ENCODE results near the gene MROH9. TPM values are rescaled to one million over a fixed set of nuclear protein-coding genes. Genes with fewer than 3 reads are reported as not detected.

MROH9 gene
- total RNA-seq, 1 donor from 2014 or later, result not detected

DNA sequence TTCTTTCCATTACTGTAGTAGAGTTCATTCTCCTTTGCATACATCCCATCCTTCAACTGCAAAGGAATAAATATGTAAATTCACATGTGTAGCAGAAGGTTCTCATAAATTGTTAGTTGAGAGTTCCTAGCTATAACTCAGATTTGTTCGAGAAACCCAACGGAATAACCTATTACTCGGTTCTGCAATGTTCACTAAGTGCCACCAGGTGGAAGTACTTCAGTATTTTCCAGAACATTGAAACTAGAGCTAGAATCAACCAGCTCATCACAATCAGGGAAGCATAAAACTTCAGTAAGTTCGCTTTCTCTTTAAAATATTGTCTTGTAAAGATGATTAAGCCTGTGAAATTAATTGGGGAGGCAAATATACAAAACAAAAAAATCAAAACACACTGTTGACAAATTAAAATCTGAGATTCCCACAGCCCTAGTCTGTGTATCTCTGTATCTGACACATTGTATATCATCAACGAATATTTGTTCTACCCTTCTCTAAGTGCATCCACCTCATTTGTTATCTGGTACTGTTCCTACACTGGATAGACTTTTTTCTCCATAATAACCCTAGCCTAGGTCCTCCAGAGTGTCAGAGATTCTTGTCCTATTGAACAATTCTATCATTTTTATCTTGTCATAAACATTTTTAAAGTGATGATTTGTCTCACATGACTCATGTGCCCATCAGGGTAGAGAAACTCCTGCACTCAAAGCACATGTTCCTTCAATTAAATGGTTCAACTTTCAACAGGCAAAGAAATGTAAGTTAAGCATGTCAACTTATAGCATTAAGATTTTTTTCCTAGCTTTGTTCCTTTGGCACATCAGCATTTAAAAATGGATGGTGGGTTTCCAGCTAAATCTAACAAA lies 31.9 kb downstream of the MROH9 start:
- DNase-seq (ENCODE audit: low spot score in 2 of 2) (peak in 1 of 2 donors; percentile 25), FAIRE-seq (peak; percentile 91)

DNA sequence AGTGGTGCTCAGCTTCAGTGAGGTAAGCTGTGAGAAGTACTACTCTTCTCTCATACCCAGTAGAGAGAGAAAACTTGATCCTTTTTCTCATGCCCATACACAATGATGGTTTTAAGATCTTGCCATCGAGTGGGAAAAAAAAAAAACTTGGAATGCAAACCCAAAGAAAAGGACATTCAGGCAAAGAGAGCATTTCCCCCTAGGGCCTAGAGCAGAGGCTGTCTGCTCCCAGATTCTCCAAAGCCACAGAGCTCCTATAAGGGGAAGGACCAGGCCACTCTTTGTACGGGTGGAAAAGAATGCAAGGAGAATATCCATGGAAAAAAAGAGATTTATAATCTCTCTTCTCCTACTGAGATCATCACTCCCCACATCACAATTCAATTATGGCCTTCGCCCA lies 34.9 kb downstream of the MROH9 start:
- FAIRE-seq (no peak), DNase-seq (ENCODE audit: low spot score in 2 of 2) (no peak)

DNA sequence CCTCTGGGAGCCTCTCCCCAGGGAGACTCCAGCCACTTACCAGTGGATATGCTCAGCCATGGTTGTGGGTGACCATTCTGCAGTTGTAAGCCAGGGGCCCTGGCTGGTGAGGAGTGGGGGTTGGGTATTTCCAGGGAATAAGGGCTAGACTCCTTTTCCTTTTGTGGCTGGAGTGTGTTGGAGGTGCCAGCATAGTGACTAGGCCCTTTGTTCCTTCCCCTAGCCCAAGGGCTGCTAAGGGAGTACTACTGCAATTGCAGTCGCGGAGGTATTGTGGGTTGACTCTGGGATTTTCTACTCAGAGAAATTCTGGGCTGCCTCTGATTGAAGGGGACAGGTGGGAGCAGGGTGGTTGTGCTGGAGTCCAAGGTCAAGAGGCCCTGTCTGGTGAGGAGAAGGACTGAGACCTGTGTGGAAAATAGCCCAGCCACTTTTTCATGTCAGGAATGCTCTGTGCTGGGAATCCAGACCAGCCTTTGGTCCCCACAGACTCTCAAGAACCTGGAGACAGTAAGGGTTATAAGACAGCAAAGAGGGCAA lies 43.1 kb downstream of the MROH9 start:
- DNase-seq (ENCODE audit: low spot score in 2 of 2) (no peak), FAIRE-seq (no peak)

- DNase-seq (ENCODE audit: low spot score in 2 of 2), result no peak
- FAIRE-seq, result no peak
These were observed 50.1 kb downstream of the MROH9 start for GRCh38 chr1:170985406-170985805.

- DNase-seq (ENCODE audit: low spot score in 2 of 2), result no peak
- FAIRE-seq, result no peak
These were observed 51.6 kb downstream of the MROH9 start for GRCh38 chr1:170986901-170987300.

- FAIRE-seq (no peak), DNase-seq (ENCODE audit: low spot score in 2 of 2) (no peak)
These were observed 52.1 kb downstream of the MROH9 start for GRCh38 chr1:170987424-170987823.

GRCh38 chr1:170993151-170993550 lies 57.8 kb downstream of the MROH9 start:
- DNase-seq (ENCODE audit: low spot score in 2 of 2) (no peak), FAIRE-seq (no peak)

DNA sequence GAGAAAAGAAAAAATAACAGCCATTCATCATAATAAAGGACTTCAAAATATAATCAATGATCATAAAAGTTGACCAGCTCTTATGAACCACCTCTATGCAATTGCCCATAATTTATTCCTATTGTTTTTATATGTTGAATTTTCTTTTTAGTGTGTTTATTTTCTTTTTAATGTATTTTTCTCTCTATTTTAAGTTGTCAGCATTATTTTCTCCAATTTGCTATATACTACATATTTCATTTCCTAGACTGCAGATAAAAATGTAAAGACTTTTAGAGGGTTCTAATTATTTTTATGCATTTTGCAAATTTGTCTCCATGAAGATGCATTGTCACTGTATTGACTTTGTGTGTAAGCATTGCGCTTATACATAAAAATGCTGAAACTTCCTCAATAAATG lies 58.4 kb downstream of the MROH9 start:
- no peak for DNase-seq (ENCODE audit: low spot score in 2 of 2)
- FAIRE-seq, result no peak

GRCh38 chr1:171014880-171015279 lies 79.5 kb downstream of the MROH9 start:
- DNase-seq (ENCODE audit: low spot score in 2 of 2) (no peak), FAIRE-seq (no peak)

DNA sequence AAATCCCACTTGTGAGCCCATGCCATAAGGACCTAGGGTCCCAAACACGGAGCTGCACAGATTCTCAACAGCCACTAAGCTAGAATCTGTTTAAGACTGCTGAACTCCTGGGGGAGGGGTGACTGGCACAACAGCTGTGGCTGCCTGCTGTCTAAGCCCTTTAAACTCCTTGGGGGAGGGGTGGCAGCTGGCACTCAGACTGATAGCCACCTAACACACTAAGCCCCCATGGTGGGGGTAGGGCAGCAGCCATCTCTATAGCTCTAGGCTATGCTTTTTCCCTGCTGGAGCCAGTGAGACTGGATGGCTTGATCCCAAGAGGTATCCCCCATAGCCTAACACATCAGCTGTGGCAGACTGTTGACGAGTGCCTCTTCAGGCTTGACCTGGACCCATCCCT lies 82.1 kb downstream of the MROH9 start:
- DNase-seq (ENCODE audit: low spot score in 2 of 2) (no peak), FAIRE-seq (no peak)

GRCh38 chr1:171019971-171020370 lies 84.6 kb downstream of the MROH9 start:
- FAIRE-seq (no peak), DNase-seq (ENCODE audit: low spot score in 2 of 2) (no peak)

DNA sequence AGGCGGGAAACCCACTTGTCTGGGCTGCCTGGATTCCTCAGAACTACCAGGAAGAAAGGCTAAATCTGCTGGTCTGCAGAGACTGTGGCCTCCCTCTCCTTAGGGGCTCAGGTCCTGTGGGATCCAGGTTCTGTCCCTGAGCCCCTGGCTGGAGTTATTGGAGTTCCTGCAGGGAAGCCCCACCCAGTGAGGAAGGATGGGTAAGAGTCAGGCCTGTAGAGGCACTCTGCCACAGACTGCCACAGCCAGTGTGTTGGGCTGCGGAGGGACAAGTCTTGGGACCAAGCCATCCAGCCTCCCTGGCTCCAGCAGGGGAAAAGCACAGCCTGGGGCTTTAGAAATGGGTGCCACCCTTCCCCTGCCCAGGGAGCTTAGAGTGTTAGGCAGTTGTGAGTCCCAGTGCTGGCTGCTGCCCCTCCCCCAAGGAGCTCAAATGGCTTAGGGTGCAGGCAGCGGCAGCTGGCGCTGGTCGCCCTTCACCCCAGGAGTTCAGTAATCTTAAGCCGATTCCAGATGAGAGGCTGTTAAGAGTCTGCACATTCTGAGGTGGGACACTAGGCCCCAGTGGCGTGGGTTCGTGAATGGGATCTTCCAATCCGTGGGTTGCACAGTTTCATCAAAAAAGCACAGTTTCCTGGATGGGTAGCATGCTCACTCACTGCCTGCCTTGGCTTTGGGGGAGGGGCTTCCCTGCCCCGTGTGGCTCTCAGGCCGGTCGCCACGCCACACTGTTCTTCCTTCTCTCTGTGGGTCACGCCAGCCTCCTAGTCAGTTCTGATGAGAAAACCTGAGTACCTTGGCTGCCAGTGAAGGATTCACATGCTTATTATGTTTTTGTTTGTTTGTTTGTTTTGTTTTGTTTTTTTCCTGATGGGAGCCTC lies 97.7 kb downstream of the MROH9 start:
- FAIRE-seq, result no peak
- DNase-seq (ENCODE audit: low spot score in 2 of 2), result no peak

GRCh38 chr1:171037626-171038025 lies 102.3 kb downstream of the MROH9 start:
- DNase-seq (ENCODE audit: low spot score in 2 of 2) (no peak), FAIRE-seq (no peak)

GRCh38 chr1:171038284-171038683 lies 103.0 kb downstream of the MROH9 start:
- FAIRE-seq (no peak), DNase-seq (ENCODE audit: low spot score in 2 of 2) (no peak)

DNA sequence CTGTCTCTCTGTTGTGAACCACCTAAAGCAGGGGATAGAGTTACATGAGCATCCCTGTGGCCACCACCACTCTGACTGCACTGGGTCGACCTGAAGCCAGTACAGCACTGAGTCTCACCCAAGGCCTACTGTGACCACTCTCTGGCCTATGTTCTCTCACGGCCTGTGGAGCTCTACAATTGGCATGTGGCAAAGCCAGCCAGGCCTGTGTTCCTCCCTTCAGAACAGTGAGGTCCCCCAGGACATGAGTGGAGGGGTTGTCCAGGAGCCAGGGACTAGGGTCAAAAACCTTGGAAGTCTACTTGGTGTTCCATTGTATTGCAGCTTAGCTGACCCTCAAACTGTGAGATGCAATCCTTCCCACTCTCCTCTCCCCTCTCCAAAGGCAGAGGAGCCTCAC lies 112.7 kb downstream of the MROH9 start:
- DNase-seq (ENCODE audit: low spot score in 2 of 2), result no peak
- no peak for FAIRE-seq

- DNase-seq (ENCODE audit: low spot score in 2 of 2), result no peak
- FAIRE-seq, result no peak
These were observed 117.6 kb downstream of the MROH9 start for GRCh38 chr1:171052977-171053376.

GRCh38 chr1:171055966-171056643 lies 120.8 kb downstream of the MROH9 start:
- no peak for FAIRE-seq
- no peak for DNase-seq (ENCODE audit: low spot score in 2 of 2)

DNA sequence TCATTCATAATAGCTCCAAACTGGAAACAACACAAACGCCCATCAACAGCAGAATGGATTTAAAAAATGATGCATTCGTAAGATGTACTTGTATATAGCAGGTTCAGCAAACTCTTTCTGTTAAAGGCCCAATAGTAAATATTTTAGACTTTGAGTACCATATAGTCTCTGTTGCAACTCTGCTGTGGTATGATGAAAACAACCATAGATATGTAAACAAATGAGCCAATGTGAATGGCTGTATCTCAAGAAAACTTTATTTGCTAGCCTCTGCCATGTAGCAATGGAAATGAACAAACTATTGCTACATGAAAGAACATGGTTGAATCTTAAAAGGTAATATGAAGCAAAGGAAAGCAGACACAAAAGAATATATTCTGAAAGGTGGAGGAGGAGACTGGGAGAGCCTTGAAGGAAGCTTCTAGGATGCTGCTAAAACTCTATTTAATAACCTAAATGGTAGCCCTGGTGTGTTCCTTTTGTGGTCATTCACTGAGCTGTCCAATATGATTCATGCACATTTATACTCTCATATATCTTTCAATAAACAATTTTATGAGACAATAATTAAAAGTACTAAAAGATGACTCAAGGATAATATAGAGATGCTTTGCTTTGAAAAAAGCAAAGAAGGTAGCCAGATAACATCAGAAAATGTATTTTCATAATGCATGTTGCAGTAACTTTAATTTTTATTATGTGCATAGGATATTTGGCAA lies 126.2 kb downstream of the MROH9 start:
- DNase-seq (ENCODE audit: low spot score in 2 of 2) (no peak), FAIRE-seq (no peak)

- FAIRE-seq, result no peak
These were observed 127.6 kb downstream of the MROH9 start for GRCh38 chr1:171062902-171063301.

DNA sequence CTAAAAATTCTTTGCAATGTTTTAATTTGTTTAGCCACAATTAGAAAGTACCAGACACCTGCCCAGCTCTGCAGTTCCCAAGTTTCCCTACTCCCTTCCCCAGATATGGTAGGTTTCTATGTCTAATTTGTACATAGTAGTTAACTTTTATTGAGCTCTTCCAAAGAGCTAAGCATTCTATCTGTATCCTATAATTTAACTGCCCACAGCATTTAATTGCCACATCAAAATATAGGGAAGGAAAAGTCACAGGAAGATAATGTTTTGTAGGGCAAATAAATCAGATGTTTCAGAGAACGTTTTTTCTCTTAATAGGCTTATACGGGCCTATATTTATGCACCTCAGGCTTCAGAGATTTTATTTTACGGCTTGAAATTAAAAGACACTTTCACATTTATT lies 139.7 kb downstream of the MROH9 start:
- DNase-seq (ENCODE audit: low spot score in 2 of 2) (no peak), FAIRE-seq (no peak)

More at GRCh38 chr1:171062902-171063301, 127.6 kb downstream of the MROH9 start:
- DNase-seq (ENCODE audit: low spot score in 2 of 2), result no peak
